Measurements from ENCODE around the gene NEURL1B.

DNA sequence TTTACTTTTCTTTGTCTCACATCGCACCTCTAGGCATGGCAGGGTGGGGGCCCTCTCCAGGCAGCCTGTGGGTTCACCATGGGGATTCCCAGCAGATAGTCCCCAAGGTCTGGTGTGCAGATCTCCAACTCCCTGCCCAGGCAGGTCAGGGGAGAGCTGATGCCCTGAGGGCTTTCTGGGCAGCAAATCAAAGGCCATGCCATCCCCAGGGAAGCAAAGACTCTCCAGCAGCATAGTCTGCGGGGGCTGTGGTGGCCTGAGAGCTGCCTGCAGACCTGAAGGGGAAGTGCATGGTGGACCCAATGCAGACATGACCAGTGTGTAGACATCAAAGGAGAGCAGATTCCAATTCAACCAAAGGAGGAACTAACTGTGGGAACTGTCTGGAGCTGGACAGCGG is 7.7 kb downstream of the NEURL1B start:
- TF ChIP-seq POLR2A (IDR thresholded peaks at IDR 0.05; ENCODE audit: low read depth, low read length) (no peak), POLR2AphosphoS5 (IDR thresholded peaks at IDR 0.05; ENCODE audit: low read depth, low read length) (no peak)

All from GM12892 (cell line).